Glutamatergic neuron (in vitro differentiated cells): ENCODE measurements around the gene NIPBL. TPM values are rescaled to one million over a fixed set of nuclear protein-coding genes. Genes with fewer than 3 reads are reported as not detected.

Source experiments
- DNase-seq: peaks from one replicate; pipeline ENCODE4 v3.0.0; 2022
- H3K27ac Mint-ChIP-seq: one replicate; pipeline ENCODE4 v1.8.0; 2020; ENCODE audit warnings: mild to moderate bottlenecking, mixed read lengths, inconsistent platforms; ENCODE audit not compliant: unreplicated experiment
- H3K27me3 Mint-ChIP-seq: one replicate; pipeline ENCODE4 v1.8.0; 2020; ENCODE audit warnings: mild to moderate bottlenecking, moderate library complexity, mixed read lengths, inconsistent platforms; ENCODE audit not compliant: unreplicated experiment
- H3K36me3 Mint-ChIP-seq: one replicate; pipeline ENCODE4 v1.8.0; 2020; ENCODE audit warnings: mild to moderate bottlenecking, mixed read lengths, inconsistent platforms; ENCODE audit not compliant: unreplicated experiment
- H3K4me1 Mint-ChIP-seq: one replicate; pipeline ENCODE4 v1.8.0; 2020; ENCODE audit warnings: mild to moderate bottlenecking, low read depth, mixed read lengths, inconsistent platforms; ENCODE audit not compliant: unreplicated experiment
- H3K4me3 Mint-ChIP-seq: one replicate; pipeline ENCODE4 v1.8.0; 2020; ENCODE audit warnings: mild to moderate bottlenecking, mixed read lengths, inconsistent platforms; ENCODE audit not compliant: unreplicated experiment
- H3K9me3 Mint-ChIP-seq: one replicate; pipeline ENCODE4 v1.8.0; 2020; ENCODE audit warnings: mild to moderate bottlenecking, moderate library complexity, mixed read lengths, inconsistent platforms; ENCODE audit not compliant: unreplicated experiment
- total RNA-seq: library from RNA; stranded (reverse); fragmentation: NEBNext Ultra II Directional; extraction: Animal tissue kit (Norgen Biotek cat#: 25700); gene quantifications from one replicate; pipeline ENCODE4 v1.2.1, GENCODE V29; 2021; ENCODE audit not compliant: unreplicated experiment
- TF ChIP-seq, protein P1 (sequence below): fragments of 200-600 bp; sonication (generic); IDR thresholded peaks from one replicate; pipeline ENCODE4 v1.5.0; 2021; ENCODE audit not compliant: partially characterized antibody, unreplicated experiment

Gene NIPBL
- total RNA-seq, 1 donor from 2014 or later = 81.1 TPM

DNA sequence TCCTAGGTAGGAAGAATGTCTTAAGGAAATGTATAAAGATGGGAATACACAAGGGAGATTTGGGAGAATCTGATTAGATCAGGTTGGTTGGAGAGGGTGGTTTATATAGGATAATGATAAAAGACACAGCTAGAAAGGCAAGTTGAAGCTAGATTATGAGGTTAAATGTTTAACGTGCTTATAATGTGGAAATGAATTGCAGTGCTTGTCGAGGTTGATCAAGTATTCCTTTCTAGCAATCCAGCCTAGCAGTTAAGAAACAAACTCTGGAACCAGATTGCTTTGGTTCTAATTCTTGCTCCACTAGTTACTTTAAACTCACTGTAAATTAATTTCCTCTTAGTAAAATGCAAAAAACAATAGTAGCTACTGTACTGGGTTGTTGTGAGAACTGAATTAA lies 76.5 kb downstream of the NIPBL start:
- DNase-seq = no peak
- no peak overlapping the region for H3K27ac Mint-ChIP-seq
- H3K9me3 Mint-ChIP-seq = no peaks in the 10 kb centered on the region
- TF ChIP-seq, protein P1, sequence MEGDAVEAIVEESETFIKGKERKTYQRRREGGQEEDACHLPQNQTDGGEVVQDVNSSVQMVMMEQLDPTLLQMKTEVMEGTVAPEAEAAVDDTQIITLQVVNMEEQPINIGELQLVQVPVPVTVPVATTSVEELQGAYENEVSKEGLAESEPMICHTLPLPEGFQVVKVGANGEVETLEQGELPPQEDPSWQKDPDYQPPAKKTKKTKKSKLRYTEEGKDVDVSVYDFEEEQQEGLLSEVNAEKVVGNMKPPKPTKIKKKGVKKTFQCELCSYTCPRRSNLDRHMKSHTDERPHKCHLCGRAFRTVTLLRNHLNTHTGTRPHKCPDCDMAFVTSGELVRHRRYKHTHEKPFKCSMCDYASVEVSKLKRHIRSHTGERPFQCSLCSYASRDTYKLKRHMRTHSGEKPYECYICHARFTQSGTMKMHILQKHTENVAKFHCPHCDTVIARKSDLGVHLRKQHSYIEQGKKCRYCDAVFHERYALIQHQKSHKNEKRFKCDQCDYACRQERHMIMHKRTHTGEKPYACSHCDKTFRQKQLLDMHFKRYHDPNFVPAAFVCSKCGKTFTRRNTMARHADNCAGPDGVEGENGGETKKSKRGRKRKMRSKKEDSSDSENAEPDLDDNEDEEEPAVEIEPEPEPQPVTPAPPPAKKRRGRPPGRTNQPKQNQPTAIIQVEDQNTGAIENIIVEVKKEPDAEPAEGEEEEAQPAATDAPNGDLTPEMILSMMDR = no peak
- H3K27me3 Mint-ChIP-seq = no peaks in the 10 kb centered on the region
- no peak overlapping the region for H3K4me3 Mint-ChIP-seq
- no peaks in the 10 kb centered on the region for H3K36me3 Mint-ChIP-seq
- peaks cover 5% of the 10 kb centered on the region for H3K4me1 Mint-ChIP-seq

GRCh38 chr5:36957953-36958537 lies 81.5 kb downstream of the NIPBL start:
- H3K36me3 Mint-ChIP-seq = no peaks in the 10 kb centered on the region
- H3K27me3 Mint-ChIP-seq = no peaks in the 10 kb centered on the region
- no peak overlapping the region for H3K27ac Mint-ChIP-seq
- H3K9me3 Mint-ChIP-seq = no peaks in the 10 kb centered on the region
- TF ChIP-seq, protein P1 = no peak
- H3K4me1 Mint-ChIP-seq = no peaks in the 10 kb centered on the region
- DNase-seq = no peak
- no peak overlapping the region for H3K4me3 Mint-ChIP-seq

DNA sequence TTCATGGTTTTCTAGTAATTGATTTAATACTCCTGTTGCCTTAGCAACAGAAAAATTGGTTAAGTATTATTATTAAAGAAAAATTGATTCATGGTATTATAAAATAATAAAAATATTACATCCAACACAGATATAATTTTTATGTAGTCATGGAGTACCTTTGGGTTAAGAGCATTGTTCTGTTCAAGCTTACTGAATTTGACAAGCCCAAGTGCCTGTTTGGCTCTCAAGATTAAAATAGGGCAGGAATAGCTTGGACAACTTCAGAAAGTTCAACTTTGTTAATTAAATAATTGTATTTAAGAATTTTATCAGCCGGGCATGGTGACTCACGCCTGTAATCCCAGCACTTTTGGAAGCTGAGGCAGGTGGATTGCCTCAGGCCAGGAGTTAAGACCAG lies 82.0 kb downstream of the NIPBL start:
- no peaks in the 10 kb centered on the region for H3K4me1 Mint-ChIP-seq
- H3K36me3 Mint-ChIP-seq = no peaks in the 10 kb centered on the region
- no peak for DNase-seq
- TF ChIP-seq, protein P1 = no peak
- H3K4me3 Mint-ChIP-seq = no peak overlapping the region
- H3K9me3 Mint-ChIP-seq = no peaks in the 10 kb centered on the region
- H3K27me3 Mint-ChIP-seq = no peaks in the 10 kb centered on the region
- no peak overlapping the region for H3K27ac Mint-ChIP-seq

- no peak for DNase-seq
- no peaks in the 10 kb centered on the region for H3K4me1 Mint-ChIP-seq
- no peak overlapping the region for H3K27ac Mint-ChIP-seq
- no peaks in the 10 kb centered on the region for H3K9me3 Mint-ChIP-seq
- no peak overlapping the region for H3K4me3 Mint-ChIP-seq
- no peaks in the 10 kb centered on the region for H3K27me3 Mint-ChIP-seq
- no peaks in the 10 kb centered on the region for H3K36me3 Mint-ChIP-seq
- TF ChIP-seq, protein P1 = no peak
These were observed 88.6 kb downstream of the NIPBL start for GRCh38 chr5:36965179-36965578.

GRCh38 chr5:36969700-36970395 lies 93.3 kb downstream of the NIPBL start:
- no peaks in the 10 kb centered on the region for H3K9me3 Mint-ChIP-seq
- H3K36me3 Mint-ChIP-seq = no peaks in the 10 kb centered on the region
- TF ChIP-seq, protein P1 = no peak
- H3K27me3 Mint-ChIP-seq = peaks cover 2% of the 10 kb centered on the region
- no peaks in the 10 kb centered on the region for H3K4me1 Mint-ChIP-seq
- H3K27ac Mint-ChIP-seq = no peak overlapping the region
- no peak overlapping the region for H3K4me3 Mint-ChIP-seq
- DNase-seq = no peak
